Hippocampal formation (tissue), 2 donors: ENCODE results near the gene ERO1B.

Source experiments
- DNase-seq, 2 donors: peaks; one replicate each; lab custom pipeline; 2025; lab: John Stamatoyannopoulos, UW

ERO1B gene

DNA sequence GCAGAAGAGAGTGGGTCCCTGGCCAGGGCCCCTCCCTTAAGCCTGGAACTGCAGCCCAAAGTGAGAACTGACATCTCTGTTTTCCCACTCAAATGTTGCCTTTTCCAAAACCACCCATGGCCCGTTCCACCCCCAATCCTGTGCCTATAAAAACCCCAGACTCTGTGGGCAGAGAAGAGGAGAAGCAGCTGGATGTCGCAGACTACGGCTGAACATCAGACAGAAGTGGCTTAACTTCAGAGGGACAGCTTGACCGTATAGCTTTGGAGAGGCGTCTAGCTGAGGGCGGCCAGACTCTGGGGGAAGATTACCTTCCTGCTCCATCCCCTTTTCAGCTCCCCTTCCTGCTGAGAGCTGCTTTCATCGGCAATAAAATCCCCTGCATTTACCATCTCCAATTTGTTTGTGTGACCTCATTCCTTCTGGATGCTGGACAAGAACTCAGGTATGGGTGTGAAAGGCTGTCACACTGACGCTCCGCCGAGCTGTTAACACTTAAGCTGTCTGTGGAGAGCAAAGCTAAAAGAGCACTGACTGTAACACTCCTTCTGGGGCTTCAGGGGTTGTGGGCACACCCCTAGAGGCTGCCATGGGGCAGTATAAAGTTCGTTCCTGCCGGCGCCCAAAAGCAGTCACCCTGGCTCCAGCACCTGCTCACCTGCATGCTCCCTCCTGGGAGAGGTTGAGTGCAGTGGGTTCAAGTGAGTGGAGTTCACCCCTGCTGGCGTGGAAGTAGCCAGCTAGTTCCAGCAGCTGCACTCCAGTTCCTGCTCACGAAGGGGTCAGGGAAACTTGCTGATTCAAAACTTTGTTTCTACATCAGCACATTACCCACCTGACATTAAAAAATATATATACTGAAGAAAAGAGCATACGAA lies 19.6 kb upstream of the ERO1B start:
- no peak for DNase-seq

- DNase-seq: no peak
Measured at GRCh38 chr1:236297161-236297560, 15.4 kb upstream of the ERO1B start.

DNA sequence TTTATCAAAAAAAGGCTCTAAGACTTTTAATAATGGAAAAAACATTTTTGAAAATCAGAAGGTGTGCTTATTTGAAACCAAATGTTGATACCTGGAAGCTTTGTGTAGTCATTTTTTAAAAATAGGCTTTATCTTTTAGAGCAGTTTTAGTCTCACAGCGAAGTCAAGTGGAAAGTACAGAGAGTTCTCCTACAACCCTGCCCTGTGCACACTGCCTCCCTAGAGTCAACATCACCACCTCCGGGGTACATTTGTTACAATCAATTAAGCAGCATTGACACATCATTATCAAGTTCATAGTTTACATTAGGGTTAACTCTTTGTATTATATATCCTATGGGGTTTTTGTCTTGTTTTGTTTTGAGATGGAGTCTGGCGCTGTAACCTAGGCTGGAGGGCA lies 10.7 kb upstream of the ERO1B start:
- no peak for DNase-seq

DNA sequence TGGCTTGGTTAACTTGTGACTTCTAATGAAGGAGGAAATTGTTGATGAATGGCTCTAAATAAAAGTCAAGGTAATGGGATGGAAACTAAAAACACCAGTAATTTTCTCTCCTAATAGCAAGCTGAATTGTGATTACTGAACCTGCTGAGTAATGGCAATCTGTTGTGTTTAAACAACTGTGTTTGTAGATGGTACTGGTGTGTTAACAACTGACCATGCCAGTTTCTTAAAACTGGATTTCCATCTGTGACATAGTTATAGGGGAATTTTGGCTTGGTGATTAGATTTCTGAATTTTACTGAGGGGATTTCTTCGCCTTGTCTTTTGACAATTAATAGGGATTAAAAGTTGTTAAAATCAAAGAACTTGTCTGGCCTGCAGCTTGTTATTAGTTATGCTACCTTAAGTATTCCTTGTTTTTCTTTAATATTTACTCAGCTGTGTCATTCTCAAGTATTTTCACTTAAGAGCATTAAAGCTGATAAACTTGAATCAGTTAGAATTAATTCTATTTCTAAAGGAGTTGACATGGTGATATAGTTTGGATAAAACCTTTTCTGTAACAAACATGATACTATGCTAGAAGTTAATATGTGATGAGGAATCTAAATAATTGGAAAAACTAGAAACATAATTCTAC lies 7.9 kb upstream of the ERO1B start:
- DNase-seq: no peak

DNA sequence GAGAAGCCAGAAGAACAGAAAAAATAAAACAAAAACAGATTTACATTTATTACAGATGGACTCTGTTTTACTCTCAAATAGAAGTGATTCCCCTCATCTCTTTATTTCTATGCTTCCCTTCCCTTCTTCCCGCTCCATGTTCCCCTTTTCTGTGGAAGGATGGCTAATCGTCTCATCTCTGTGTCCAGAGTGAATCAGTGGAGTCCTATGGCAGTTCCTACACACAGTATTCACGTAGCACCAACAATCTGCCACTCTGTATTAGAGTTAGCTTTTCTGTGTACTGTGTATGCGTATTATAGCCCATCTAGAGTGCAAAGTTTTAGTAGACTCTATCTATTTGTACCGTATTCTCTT lies 6.8 kb upstream of the ERO1B start:
- no peak for DNase-seq

GRCh38 chr1:236287757-236288619 lies 6.2 kb upstream of the ERO1B start:
- DNase-seq: no peak

GRCh38 chr1:236287356-236287755 lies 5.6 kb upstream of the ERO1B start:
- no peak for DNase-seq

GRCh38 chr1:236284291-236284721 lies 2.5 kb upstream of the ERO1B start:
- no peak for DNase-seq

GRCh38 chr1:236282719-236283118 lies 961 bp upstream of the ERO1B start:
- no peak for DNase-seq

DNA sequence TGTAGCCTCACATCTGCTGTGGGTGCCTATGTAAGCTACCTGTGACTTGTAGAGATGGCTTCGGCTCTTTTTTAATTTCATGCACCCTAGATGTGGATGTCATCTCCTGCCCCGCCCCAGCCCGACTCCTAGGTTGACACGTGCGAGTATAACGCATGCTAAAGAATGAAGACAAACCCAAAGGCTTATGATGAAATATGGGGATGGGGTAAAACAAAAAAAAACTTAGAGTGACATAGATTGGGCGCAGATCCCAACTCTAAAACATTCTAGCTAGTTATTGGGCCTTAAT lies 613 bp upstream of the ERO1B start:
- DNase-seq: peak in 1 of 2 donors; percentile 58

DNA sequence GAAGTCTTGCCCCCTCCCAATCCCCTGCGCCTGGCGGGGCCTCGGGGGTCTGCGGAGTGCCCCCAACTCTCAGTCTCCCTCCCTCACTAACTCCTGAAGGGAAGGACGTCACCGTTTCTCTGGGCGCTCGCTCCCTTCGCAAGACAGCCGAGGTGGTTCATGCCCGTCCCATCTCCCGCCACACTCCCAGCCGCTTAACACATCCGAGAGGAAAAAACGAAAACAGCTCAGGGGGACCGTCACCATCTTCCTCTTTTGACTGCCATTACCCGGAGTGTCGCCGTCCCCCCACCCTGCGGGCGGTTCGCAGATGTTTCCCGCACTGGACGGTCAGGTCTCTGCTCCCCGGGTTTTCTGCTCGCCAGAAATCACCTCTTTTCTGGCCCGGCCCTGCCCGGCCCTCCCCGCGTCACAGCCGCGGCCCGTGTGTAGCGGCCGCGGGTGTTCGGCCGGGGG lies 532 bp downstream of the ERO1B start:
- peak in 1 of 2 donors; percentile 31 for DNase-seq

DNA sequence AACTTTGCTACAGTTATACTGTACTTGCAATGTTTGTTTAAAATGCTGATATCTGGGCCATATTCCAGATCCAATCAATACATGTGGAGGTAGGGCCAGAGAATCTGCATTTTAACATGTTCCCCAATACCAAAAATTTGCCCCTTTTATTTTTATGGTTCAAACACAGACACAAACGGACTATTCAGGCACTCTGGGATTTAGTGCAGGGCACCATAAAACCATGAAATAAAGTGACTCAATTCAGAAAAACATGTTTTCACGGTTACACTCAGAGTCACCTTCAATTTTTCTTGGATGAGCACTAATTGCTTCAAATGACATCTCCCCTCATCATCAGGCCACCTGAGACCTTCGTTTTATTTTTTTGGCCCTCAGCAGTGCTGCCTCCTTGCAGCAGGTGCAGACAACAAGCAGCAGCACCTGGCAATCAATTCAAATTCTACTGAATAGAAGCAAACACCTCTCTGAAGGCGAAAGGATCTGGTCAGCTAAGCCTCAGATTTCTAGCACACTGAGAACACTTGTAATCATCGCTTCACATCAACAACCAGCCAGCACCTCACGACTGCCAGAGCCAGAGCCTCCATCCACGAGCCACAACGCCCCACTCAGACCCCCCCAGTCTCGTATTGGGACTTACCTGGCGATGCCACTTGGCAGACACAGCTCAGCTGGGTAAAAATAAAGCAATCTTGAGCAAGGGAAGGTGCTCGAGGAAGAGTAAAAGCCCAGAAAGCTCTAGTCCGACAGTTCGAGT lies 1.1 kb downstream of the ERO1B start:
- peak in 1 of 2 donors; percentile 14 for DNase-seq

GRCh38 chr1:236275586-236275985 lies 6.2 kb downstream of the ERO1B start:
- no peak for DNase-seq

GRCh38 chr1:236275061-236275460 lies 6.7 kb downstream of the ERO1B start:
- DNase-seq: no peak

- DNase-seq: no peak
Measured at GRCh38 chr1:236273358-236273757, 8.4 kb downstream of the ERO1B start.

GRCh38 chr1:236269439-236269838 lies 12.3 kb downstream of the ERO1B start:
- peak in 1 of 2 donors; percentile 11 for DNase-seq

DNA sequence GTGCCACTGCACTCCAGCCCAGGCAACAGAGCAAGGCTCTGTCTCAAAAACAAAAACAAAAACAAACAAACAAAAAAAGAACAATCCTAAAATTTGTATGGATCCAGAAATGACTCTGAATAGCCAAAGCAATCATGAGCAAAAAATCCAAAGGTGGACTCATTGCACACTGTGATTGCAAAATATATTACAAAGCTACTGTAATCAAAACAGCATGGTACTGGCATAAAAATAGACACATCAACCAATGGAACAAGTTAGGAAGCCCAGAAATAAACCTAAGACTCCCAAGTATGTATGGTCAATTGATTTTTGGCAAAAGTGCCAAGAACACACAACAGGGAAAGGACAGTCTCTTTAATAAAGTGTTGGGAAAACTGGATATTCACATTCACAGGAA lies 19.9 kb downstream of the ERO1B start:
- no peak for DNase-seq

GRCh38 chr1:236261033-236261432 lies 20.7 kb downstream of the ERO1B start:
- no peak for DNase-seq

GRCh38 chr1:236259043-236259442 lies 22.7 kb downstream of the ERO1B start:
- no peak for DNase-seq

GRCh38 chr1:236258114-236258622 lies 23.6 kb downstream of the ERO1B start:
- DNase-seq: no peak

DNA sequence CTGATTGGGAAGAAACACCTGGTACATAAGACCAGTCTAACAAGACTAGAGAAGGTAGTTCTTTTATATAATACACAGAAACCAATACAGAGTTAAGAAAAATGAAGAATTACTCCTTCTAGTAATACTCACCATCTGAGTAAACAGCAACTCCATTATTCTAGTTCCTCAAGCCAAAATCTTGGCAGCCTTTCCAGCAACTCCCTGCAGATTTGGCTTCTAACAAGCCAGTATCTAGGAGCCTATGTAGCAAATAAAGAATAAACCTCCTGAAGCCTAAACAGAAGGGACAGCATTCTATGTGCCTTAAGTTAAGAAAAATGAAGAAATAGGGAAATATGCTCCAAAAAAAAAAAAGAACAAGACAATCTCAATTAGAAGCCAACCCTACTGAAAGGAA lies 24.5 kb downstream of the ERO1B start:
- DNase-seq: no peak
